ENCODE measurements around the gene KRT6B. TPM values are rescaled to one million over a fixed set of nuclear protein-coding genes. Genes with fewer than 3 reads are reported as not detected.

Gene KRT6B
- total and polyA plus RNA-seq, 4 donors = 0.18 TPM; not detected in 3

GRCh38 chr12:52442600-52443061 is 9.3 kb downstream of the KRT6B start:
- no peak for ATAC-seq (ENCODE audit: low FRiP score)
- WGBS, 2 donors = 10 to 22% methylated on average over 6 of the region's 6 CpGs
- peaks cover 1% of the 10 kb centered on the region for H3K9me3 ChIP-seq (ENCODE audit: control insufficient read depth, low read length)
- no peaks in the 10 kb centered on the region for H3K27me3 ChIP-seq (ENCODE audit: control insufficient read depth in 1 of 2, insufficient read depth in 2 of 2, low read length in 1 of 2)
- no peak overlapping the region for H3K4me3 ChIP-seq (ENCODE audit: low read length in 2 of 2)
- H3K36me3 ChIP-seq (ENCODE audit: control insufficient read depth in 1 of 2, insufficient read depth in 2 of 2, low read length in 1 of 2) = no peaks in the 10 kb centered on the region
- no peak for DNase-seq
- no peaks in the 10 kb centered on the region for H3K4me1 ChIP-seq (ENCODE audit: control insufficient read depth in 1 of 2, insufficient read depth in 2 of 2, low read length in 2 of 2)
- intact Hi-C loops (cut with DNase I) = no loop called here
- no peak overlapping the region for H3K27ac ChIP-seq (ENCODE audit: low read depth in 1 of 2, low read length in 2 of 2)

GRCh38 chr12:52441320-52441911 is 10.5 kb downstream of the KRT6B start:
- H3K4me1 ChIP-seq (ENCODE audit: control insufficient read depth in 1 of 2, insufficient read depth in 2 of 2, low read length in 2 of 2) = no peaks in the 10 kb centered on the region
- no peaks in the 10 kb centered on the region for H3K27me3 ChIP-seq (ENCODE audit: control insufficient read depth in 1 of 2, insufficient read depth in 2 of 2, low read length in 1 of 2)
- intact Hi-C loops (cut with DNase I) = no loop called here
- 60 to 71% methylated on average over 9 of the region's 9 CpGs for WGBS, 2 donors
- ATAC-seq (ENCODE audit: low FRiP score) (no peak), DNase-seq (no peak)
- no peak overlapping the region for H3K27ac ChIP-seq (ENCODE audit: low read depth in 1 of 2, low read length in 2 of 2)
- H3K36me3 ChIP-seq (ENCODE audit: control insufficient read depth in 1 of 2, insufficient read depth in 2 of 2, low read length in 1 of 2) = no peaks in the 10 kb centered on the region
- H3K9me3 ChIP-seq (ENCODE audit: control insufficient read depth, low read length) = peaks cover 1% of the 10 kb centered on the region
- no peak overlapping the region for H3K4me3 ChIP-seq (ENCODE audit: low read length in 2 of 2)

- Histone ChIP-seq H3K27me3 (ENCODE audit: control insufficient read depth in 1 of 2, insufficient read depth in 2 of 2, low read length in 1 of 2) (no peaks in the 10 kb centered on the region), H3K27ac (ENCODE audit: low read depth in 1 of 2, low read length in 2 of 2) (no peak overlapping the region), H3K4me3 (ENCODE audit: low read length in 2 of 2) (no peak overlapping the region), H3K4me1 (ENCODE audit: control insufficient read depth in 1 of 2, insufficient read depth in 2 of 2, low read length in 2 of 2) (no peaks in the 10 kb centered on the region), H3K36me3 (ENCODE audit: control insufficient read depth in 1 of 2, insufficient read depth in 2 of 2, low read length in 1 of 2) (no peaks in the 10 kb centered on the region), H3K9me3 (ENCODE audit: control insufficient read depth, low read length) (peaks cover 1% of the 10 kb centered on the region)
- WGBS, 2 donors = 91 to 94% methylated on average over 5 of the region's 5 CpGs
- intact Hi-C loops (cut with DNase I) = no loop called here
- ATAC-seq (ENCODE audit: low FRiP score) (no peak), DNase-seq (no peak)
These were observed 11.1 kb downstream of the KRT6B start for GRCh38 chr12:52440821-52441319.

- WGBS, 2 donors = 63 to 66% methylated on average over 2 of the region's 2 CpGs
- intact Hi-C loops (cut with DNase I) = no loop called here
- no peak overlapping the region for H3K27ac ChIP-seq (ENCODE audit: low read depth in 1 of 2, low read length in 2 of 2)
- ATAC-seq (ENCODE audit: low FRiP score) = no peak
- H3K27me3 ChIP-seq (ENCODE audit: control insufficient read depth in 1 of 2, insufficient read depth in 2 of 2, low read length in 1 of 2) = no peaks in the 10 kb centered on the region
- no peak overlapping the region for H3K4me3 ChIP-seq (ENCODE audit: low read length in 2 of 2)
- H3K36me3 ChIP-seq (ENCODE audit: control insufficient read depth in 1 of 2, insufficient read depth in 2 of 2, low read length in 1 of 2) = no peaks in the 10 kb centered on the region
- no peak for DNase-seq
- H3K9me3 ChIP-seq (ENCODE audit: control insufficient read depth, low read length) = peaks cover 1% of the 10 kb centered on the region
- no peaks in the 10 kb centered on the region for H3K4me1 ChIP-seq (ENCODE audit: control insufficient read depth in 1 of 2, insufficient read depth in 2 of 2, low read length in 2 of 2)
These were observed 12.1 kb downstream of the KRT6B start for GRCh38 chr12:52439845-52440244.

GRCh38 chr12:52439420-52439819 is 12.5 kb downstream of the KRT6B start:
- 78 to 79% methylated on average over 7 to 8 of the region's 8 CpGs for WGBS, 2 donors
- no peak for ATAC-seq (ENCODE audit: low FRiP score)

DNA sequence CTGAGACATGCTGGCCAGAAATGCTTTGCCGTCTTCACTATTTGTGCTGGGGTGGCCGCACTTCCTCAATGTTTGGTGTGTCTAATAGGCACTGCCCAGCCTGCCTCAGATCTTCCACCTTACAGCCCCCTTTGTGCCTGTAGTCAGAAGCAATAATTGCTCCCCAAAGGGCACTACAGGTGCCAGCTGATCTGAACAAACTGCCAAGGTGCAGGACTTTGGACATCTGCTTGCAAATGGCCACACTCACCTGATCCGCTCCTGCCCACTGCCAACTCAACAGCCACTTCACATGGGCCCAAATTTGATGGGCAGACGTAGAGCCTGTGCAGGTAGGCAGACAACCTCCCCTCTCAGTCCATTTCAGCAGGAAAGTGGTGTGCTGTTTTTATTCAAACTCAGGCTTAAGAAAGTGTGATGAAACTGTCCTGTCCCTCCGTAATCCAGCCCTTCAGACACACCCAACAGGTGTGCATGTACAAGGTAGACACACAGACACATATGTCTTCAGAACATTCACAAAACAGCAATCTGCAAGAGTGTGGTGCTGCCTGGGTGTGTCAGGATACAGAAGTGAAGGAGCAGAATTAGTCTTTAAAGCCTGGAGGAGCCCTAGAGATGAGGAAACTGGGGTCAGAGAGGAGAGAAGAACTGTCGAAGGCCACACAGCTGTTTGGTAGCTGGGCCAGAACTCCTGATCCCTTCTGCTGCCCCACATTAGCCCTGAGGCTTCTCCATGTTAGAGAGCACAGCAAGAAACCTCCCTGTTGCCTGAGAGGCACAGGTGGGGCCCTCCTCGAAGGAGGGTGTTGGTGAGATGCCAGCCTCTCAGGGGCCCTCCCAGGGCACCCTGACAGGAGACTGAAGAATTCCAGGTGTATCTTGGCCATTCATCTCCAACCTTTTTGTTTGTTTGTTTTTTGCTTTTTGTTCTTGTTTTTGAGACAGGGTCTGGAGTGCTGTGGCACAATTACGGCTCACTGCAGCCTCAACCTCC is 13.3 kb downstream of the KRT6B start:
- WGBS, 2 donors = 90% methylated on average over 8 of the region's 8 CpGs
- ATAC-seq (ENCODE audit: low FRiP score) = no peak

More at GRCh38 chr12:52439420-52439819, 12.5 kb downstream of the KRT6B start:
- Histone ChIP-seq H3K36me3 (ENCODE audit: control insufficient read depth in 1 of 2, insufficient read depth in 2 of 2, low read length in 1 of 2) (no peaks in the 10 kb centered on the region), H3K27ac (ENCODE audit: low read depth in 1 of 2, low read length in 2 of 2) (no peak overlapping the region), H3K27me3 (ENCODE audit: control insufficient read depth in 1 of 2, insufficient read depth in 2 of 2, low read length in 1 of 2) (no peaks in the 10 kb centered on the region), H3K4me3 (ENCODE audit: low read length in 2 of 2) (no peak overlapping the region), H3K4me1 (ENCODE audit: control insufficient read depth in 1 of 2, insufficient read depth in 2 of 2, low read length in 2 of 2) (no peaks in the 10 kb centered on the region), H3K9me3 (ENCODE audit: control insufficient read depth, low read length) (peaks cover 1% of the 10 kb centered on the region)
- no peak for DNase-seq
- intact Hi-C loops (cut with DNase I) = no loop called here

GRCh38 chr12:52437508-52437907 is 14.4 kb downstream of the KRT6B start:
- WGBS, 2 donors = 76 to 82% methylated on average over 9 of the region's 9 CpGs
- ATAC-seq (ENCODE audit: low FRiP score) = no peak

More for the DNA sequence above, 13.3 kb downstream of the KRT6B start:
- H3K27me3 ChIP-seq (ENCODE audit: control insufficient read depth in 1 of 2, insufficient read depth in 2 of 2, low read length in 1 of 2) = no peaks in the 10 kb centered on the region
- no peak for DNase-seq
- H3K9me3 ChIP-seq (ENCODE audit: control insufficient read depth, low read length) = peaks cover 1% of the 10 kb centered on the region
- H3K36me3 ChIP-seq (ENCODE audit: control insufficient read depth in 1 of 2, insufficient read depth in 2 of 2, low read length in 1 of 2) = no peaks in the 10 kb centered on the region
- H3K4me1 ChIP-seq (ENCODE audit: control insufficient read depth in 1 of 2, insufficient read depth in 2 of 2, low read length in 2 of 2) = no peaks in the 10 kb centered on the region
- no peak overlapping the region for H3K27ac ChIP-seq (ENCODE audit: low read depth in 1 of 2, low read length in 2 of 2)
- H3K4me3 ChIP-seq (ENCODE audit: low read length in 2 of 2) = no peak overlapping the region
- intact Hi-C loops (cut with DNase I) = no loop called here

DNA sequence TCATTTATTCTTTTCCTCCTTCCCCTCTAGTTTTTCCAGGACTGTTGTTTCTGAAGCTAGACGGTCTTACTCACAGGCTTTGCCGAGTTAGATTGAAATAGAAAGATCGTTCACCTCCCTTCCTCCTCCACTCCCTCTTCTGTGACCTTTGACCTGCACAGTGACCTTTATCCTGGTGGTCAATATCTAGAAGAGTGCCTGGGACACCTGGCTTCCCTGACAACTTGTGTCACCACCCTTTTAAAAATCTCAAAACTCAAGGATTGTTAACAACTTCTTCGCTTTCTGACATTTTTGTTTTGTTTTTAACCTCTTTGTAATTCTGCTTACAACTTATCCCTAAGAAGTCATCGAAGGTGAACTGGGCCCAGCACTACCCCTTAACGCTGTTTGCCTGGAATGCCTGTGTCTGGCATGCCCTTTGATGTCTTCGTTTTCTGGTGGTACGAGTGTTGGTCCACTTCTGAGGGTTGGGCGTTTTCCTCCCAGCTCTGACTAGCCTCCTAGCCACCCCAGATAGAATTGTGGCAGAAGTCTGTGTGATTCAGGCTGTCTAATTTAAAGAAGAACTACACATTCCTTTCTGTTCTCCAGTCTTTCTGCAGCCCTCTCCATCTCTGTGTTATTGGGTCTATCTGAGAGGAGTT is 15.0 kb downstream of the KRT6B start:
- ATAC-seq (ENCODE audit: low FRiP score) (no peak), DNase-seq (no peak)
- Histone ChIP-seq H3K27ac (ENCODE audit: low read depth in 1 of 2, low read length in 2 of 2) (no peak overlapping the region), H3K9me3 (ENCODE audit: control insufficient read depth, low read length) (no peaks in the 10 kb centered on the region), H3K4me1 (ENCODE audit: control insufficient read depth in 1 of 2, insufficient read depth in 2 of 2, low read length in 2 of 2) (no peaks in the 10 kb centered on the region), H3K4me3 (ENCODE audit: low read length in 2 of 2) (no peak overlapping the region), H3K36me3 (ENCODE audit: control insufficient read depth in 1 of 2, insufficient read depth in 2 of 2, low read length in 1 of 2) (no peaks in the 10 kb centered on the region), H3K27me3 (ENCODE audit: control insufficient read depth in 1 of 2, insufficient read depth in 2 of 2, low read length in 1 of 2) (no peaks in the 10 kb centered on the region)
- intact Hi-C loops (cut with DNase I) = no loop called here
- 76 to 80% methylated on average over 9 of the region's 9 CpGs for WGBS, 2 donors

More at GRCh38 chr12:52437508-52437907, 14.4 kb downstream of the KRT6B start:
- Histone ChIP-seq H3K9me3 (ENCODE audit: control insufficient read depth, low read length) (no peaks in the 10 kb centered on the region), H3K36me3 (ENCODE audit: control insufficient read depth in 1 of 2, insufficient read depth in 2 of 2, low read length in 1 of 2) (no peaks in the 10 kb centered on the region), H3K27ac (ENCODE audit: low read depth in 1 of 2, low read length in 2 of 2) (no peak overlapping the region), H3K4me1 (ENCODE audit: control insufficient read depth in 1 of 2, insufficient read depth in 2 of 2, low read length in 2 of 2) (no peaks in the 10 kb centered on the region), H3K27me3 (ENCODE audit: control insufficient read depth in 1 of 2, insufficient read depth in 2 of 2, low read length in 1 of 2) (no peaks in the 10 kb centered on the region), H3K4me3 (ENCODE audit: low read length in 2 of 2) (no peak overlapping the region)
- intact Hi-C loops (cut with DNase I) = no loop called here
- no peak for DNase-seq
